Parietal lobe (tissue), 2 donors: ENCODE results near the gene CAMK2G. TPM values are rescaled to one million over a fixed set of nuclear protein-coding genes. Genes with fewer than 3 reads are reported as not detected.

Experiments used
- small RNA-seq: library from RNA; depleted of rRNA; stranded (forward); fragments of <200 nt; gene quantifications from one replicate; pipeline ENCODE3, GENCODE V24; 2014; ENCODE audit warnings: low replicate concordance
- total RNA-seq: library from RNA; depleted of rRNA; stranded (reverse); fragments of >200 nt; gene quantifications from one replicate; pipeline ENCODE4 v1.2.3, GENCODE V29; 2014

Gene CAMK2G
- total RNA-seq, result 82.6 TPM

DNA sequence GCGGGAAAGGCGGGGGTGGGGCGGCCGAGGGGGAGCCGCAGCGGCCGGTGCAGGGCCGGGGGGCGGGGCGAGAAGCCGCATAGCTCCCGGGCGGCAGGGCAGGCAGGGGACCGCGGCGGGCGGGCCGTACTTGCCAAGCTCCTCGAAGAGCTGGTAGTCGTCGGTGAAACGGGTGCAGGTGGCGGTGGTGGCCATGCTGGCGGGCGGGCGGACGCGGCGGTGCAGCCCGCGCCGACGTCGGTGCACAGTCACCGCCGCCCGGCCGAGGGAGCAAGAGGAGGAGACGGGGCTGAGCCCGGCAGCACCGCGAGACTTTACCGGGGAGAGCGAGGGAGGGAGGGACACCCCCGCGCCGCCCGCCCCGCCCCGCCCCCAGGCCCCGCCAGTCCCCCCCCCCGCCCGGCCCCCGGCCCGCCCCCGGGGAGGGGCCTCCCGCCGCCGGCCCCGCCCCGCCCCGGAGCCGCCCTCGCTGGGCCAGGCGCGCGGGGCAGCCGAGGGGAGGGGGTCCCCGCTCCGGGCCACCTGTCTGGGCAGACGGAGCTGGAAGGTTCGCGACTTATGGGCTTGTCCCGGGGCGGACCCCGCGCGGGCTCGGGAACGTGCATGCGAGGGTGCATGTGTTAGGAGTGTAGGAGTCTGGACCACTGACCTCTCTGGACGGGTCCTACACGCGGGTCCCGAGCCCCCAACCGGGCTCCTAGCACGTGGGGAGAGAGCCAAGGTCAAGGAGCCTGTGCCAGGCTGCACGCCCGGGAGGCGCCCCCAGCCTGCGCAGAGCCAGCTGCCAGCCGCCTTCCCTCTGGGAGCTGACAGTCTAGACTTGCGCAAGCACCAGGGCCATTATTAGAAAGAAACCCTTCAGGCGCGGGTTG is at the start of gene CAMK2G:
CAMK2G (minus strand) TSS at position 289 of the 872 bp plus-strand sequence; CDS start at position 195, 94 bp downstream.

DNA sequence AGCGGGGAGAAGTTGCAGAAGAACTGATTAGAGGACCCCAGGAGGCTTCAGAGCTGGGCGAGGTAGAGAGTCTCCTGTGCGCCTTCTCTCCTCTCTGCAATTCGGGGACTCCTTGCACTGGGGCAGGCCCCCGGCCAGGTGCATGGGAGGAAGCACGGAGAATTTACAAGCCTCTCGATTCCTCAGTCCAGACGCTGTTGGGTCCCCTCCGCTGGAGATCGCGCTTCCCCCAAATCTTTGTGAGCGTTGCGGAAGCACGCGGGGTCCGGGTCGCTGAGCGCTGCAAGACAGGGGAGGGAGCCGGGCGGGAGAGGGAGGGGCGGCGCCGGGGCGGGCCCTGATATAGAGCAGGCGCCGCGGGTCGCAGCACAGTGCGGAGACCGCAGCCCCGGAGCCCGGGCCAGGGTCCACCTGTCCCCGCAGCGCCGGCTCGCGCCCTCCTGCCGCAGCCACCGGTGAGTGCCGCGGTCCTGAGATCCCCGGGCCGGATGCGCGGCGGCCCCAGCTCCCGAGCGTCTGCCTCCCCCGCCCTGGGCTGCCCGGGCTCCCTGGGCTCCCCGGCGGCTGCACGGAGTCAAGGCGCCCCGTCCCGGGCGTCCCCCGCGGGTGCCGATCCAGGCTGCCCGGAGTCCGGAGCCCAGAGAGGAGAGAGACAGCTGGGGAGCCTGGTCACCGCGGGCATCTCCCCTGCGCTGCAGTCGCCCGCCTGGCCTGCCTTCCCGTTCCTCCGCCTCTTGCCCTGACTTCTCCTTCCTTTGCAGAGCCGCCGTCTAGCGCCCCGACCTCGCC is 36.6 kb upstream of the CAMK2G start, which contains the start of gene PLAU:
PLAU (plus strand) TSS at position 369 of the 789 bp plus-strand sequence. CDS start 424 bp downstream, outside the sequence.

DNA sequence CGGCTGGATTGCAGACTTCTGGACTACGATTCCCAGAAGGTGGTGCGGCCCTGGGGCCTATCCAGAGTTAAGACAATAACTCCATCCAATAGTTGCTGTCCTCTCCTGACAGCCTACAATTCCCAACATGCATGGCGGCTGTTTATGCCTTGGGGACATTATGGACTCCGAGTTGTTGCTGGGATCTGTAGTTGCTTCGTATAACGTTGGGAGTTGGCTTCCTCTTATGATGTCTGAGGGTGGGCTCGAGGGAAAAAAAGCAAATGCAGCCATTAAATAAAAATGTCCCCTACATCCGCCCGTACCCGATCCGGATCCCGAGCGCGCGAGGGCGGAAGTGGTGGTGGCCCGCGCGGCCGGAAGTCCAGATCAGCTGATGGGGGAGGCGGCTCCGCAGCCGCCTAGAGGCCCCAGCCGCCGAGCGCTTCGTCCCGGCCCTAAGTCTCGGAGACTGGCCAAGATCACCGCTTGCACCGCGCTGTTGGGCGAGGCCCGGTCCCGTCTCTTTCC is 89.1 kb downstream of the CAMK2G start, which contains the start of gene ZSWIM8:
ZSWIM8 (plus strand) TSS at position 396 of the 510 bp plus-strand sequence. CDS start 273 bp downstream, outside the sequence.

DNA sequence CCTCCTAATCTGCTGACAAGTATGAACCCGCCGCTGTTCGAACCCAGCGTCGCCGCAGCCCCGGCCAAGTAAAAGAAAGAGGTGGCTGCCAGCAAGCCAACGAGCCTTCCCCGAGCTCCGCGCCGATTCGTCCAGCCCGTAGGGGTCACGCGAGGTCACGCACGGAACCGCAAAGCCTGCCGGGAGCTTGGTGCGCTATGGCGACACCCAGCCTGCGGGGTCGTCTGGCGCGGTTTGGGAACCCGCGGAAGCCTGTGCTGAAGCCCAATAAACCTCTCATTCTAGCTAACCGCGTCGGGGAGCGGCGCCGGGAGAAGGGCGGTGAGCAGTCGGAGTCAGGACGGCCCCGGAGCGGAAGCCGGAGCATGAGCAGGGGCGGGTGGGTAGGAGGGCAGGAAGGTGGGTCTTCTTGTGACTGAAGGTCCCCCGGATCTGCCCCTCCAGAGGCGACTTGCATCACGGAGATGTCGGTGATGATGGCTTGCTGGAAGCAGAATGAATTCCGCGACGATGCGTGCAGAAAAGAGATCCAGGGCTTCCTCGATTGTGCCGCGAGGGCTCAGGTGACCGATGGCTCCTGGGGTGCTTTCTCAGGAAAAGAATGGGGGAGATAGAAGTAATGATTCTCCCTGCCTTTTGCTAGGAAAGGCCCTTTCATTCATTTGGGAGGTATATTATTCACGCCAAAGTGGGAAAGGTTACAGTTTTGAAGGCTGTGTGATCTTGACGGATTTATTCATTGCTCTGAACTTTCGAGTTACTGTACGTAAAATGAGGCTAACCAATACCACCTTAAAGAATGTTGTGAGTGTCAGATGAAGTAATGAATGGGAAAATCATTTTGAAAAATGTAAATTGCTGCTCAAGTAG is 92.2 kb downstream of the CAMK2G start, which contains the start of gene CHCHD1:
CHCHD1 (plus strand) TSS at position 170 of the 870 bp plus-strand sequence; CDS start at position 198, 28 bp downstream.

Small RNA genes within 50 kb of the gene (small RNA-seq; reads per million reads assigned to genes)
- gene AC022400.9, result not detected
- gene ZSWIM8-AS1, result not detected

Other genes starting within 250 kb of the CAMK2G start
- gene MYOZ1, start 233.1 kb downstream of the CAMK2G start, total RNA-seq, result not detected
- gene SYNPO2L, start 218.5 kb downstream of the CAMK2G start, total RNA-seq, result not detected
- 12.2 TPM for gene AGAP5, start 176.4 kb downstream of the CAMK2G start, total RNA-seq
- 62.9 TPM for gene SEC24C, start 130.2 kb downstream of the CAMK2G start, total RNA-seq
- gene CHCHD1, start 92.5 kb downstream of the CAMK2G start, total RNA-seq, result 16.3 TPM
- 70.1 TPM for gene ZSWIM8, start 88.9 kb downstream of the CAMK2G start, total RNA-seq
- gene NDST2, start 63.0 kb downstream of the CAMK2G start, total RNA-seq, result 22.5 TPM
- 0.94 TPM for gene PLAU, start 36.6 kb upstream of the CAMK2G start, total RNA-seq
- gene VCL, start 123.6 kb upstream of the CAMK2G start, total RNA-seq, result 20.7 TPM